ENCODE results near the gene MTA2. TPM values are rescaled to one million over a fixed set of nuclear protein-coding genes. Genes with fewer than 3 reads are reported as not detected.

The MTA2 gene
- total RNA-seq (2022; extraction: Qiagen RNA extraction; ENCODE audit: low read depth) = 85.5 to 90.4 TPM (median 87.7 TPM) in 5 replicates

GRCh38 chr11:62601372-62602140 is at the start of gene MTA2:
Gene MTA2, minus strand, starts transcription at chr11:62601865. Its CDS starts 415 bp downstream, at chr11:62601450.

GRCh38 chr11:62645946-62646824 is 44.5 kb upstream of the MTA2 start, which contains the start of gene GANAB:
Gene GANAB, minus strand, starts transcription at chr11:62646613. Its CDS starts 14 bp downstream, at chr11:62646599.

GRCh38 chr11:62621567-62622470 is 20.2 kb upstream of the MTA2 start, which contains the start of gene B3GAT3:
Gene B3GAT3, minus strand, starts transcription at chr11:62621986. Its CDS starts 39 bp downstream, at chr11:62621947.

GRCh38 chr11:62612366-62613290 is 11.0 kb upstream of the MTA2 start, which contains the start of the genes EML3 and ROM1:
Gene EML3, minus strand, starts transcription at chr11:62612775. Its CDS starts 318 bp downstream, at chr11:62612457.
Gene ROM1, plus strand, starts transcription at chr11:62613257. Its CDS starts 25 bp downstream, at chr11:62613282.

GRCh38 chr11:62591448-62592145 is 10.1 kb downstream of the MTA2 start, which contains the start of gene TUT1:
Gene TUT1, minus strand, starts transcription at chr11:62591523. Its CDS starts 38 bp downstream, at chr11:62591485.

GRCh38 chr11:62573592-62574362 is 27.9 kb downstream of the MTA2 start, which contains the start of gene EEF1G:
Gene EEF1G, minus strand, starts transcription at chr11:62573891. Its CDS starts 49 bp downstream, at chr11:62573842.

GRCh38 chr11:62546244-62546928 is 55.3 kb downstream of the MTA2 start, which contains the start of gene AHNAK:
Gene AHNAK, minus strand, starts transcription at chr11:62546806. Its CDS starts 10,708 bp downstream, at chr11:62536098.

Other genes with a start within 250 kb of the MTA2 start
- gene SCGB1A1, start 182.8 kb downstream of the MTA2 start, total RNA-seq (2022; extraction: Qiagen RNA extraction; ENCODE audit: low read depth) = not detected in 5 replicates
- gene AHNAK, start 55.1 kb downstream of the MTA2 start, total RNA-seq (2022; extraction: Qiagen RNA extraction; ENCODE audit: low read depth) = 153 to 206 TPM (median 176 TPM) in 5 replicates
- 1,810 to 2,054 TPM (median 1,998 TPM) in 5 replicates for gene EEF1G, start 28.0 kb downstream of the MTA2 start, total RNA-seq (2022; extraction: Qiagen RNA extraction; ENCODE audit: low read depth)
- gene TUT1, start 10.3 kb downstream of the MTA2 start, total RNA-seq (2022; extraction: Qiagen RNA extraction; ENCODE audit: low read depth) = 12.6 to 16.4 TPM (median 14.7 TPM) in 5 replicates
- gene EML3, start 10.9 kb upstream of the MTA2 start, total RNA-seq (2022; extraction: Qiagen RNA extraction; ENCODE audit: low read depth) = 17.7 to 28.3 TPM (median 25.4 TPM) in 5 replicates
- gene ROM1, start 11.4 kb upstream of the MTA2 start, total RNA-seq (2022; extraction: Qiagen RNA extraction; ENCODE audit: low read depth) = 2.2 to 4.7 TPM (median 4.0 TPM) in 5 replicates
- gene B3GAT3, start 20.1 kb upstream of the MTA2 start, total RNA-seq (2022; extraction: Qiagen RNA extraction; ENCODE audit: low read depth) = 43.0 to 56.7 TPM (median 55.6 TPM) in 5 replicates
- 243 to 281 TPM (median 269 TPM) in 5 replicates for gene GANAB, start 44.7 kb upstream of the MTA2 start, total RNA-seq (2022; extraction: Qiagen RNA extraction; ENCODE audit: low read depth)
- 16.8 to 22.4 TPM (median 21.8 TPM) in 5 replicates for gene INTS5, start 51.4 kb upstream of the MTA2 start, total RNA-seq (2022; extraction: Qiagen RNA extraction; ENCODE audit: low read depth)
- 136 to 160 TPM (median 145 TPM) in 5 replicates for gene C11orf98, start 63.3 kb upstream of the MTA2 start, total RNA-seq (2022; extraction: Qiagen RNA extraction; ENCODE audit: low read depth)
- gene CSKMT, start 63.4 kb upstream of the MTA2 start, total RNA-seq (2022; extraction: Qiagen RNA extraction; ENCODE audit: low read depth) = 11.7 to 17.3 TPM (median 13.5 TPM) in 5 replicates
- 23.9 to 36.7 TPM (median 32.9 TPM) in 5 replicates for gene UQCC3, start 69.8 kb upstream of the MTA2 start, total RNA-seq (2022; extraction: Qiagen RNA extraction; ENCODE audit: low read depth)
- gene LBHD1, start 70.4 kb upstream of the MTA2 start, total RNA-seq (2022; extraction: Qiagen RNA extraction; ENCODE audit: low read depth) = 4.0 to 5.2 TPM (median 5.0 TPM) in 5 replicates
- gene UBXN1, start 77.2 kb upstream of the MTA2 start, total RNA-seq (2022; extraction: Qiagen RNA extraction; ENCODE audit: low read depth) = 113 to 129 TPM (median 124 TPM) in 5 replicates
- gene LRRN4CL, start 87.7 kb upstream of the MTA2 start, total RNA-seq (2022; extraction: Qiagen RNA extraction; ENCODE audit: low read depth) = 0.08 to 0.12 TPM (median 0.10 TPM) in 3 of 5 replicates, not detected in the others
- gene BSCL2, start 105.6 kb upstream of the MTA2 start, total RNA-seq (2022; extraction: Qiagen RNA extraction; ENCODE audit: low read depth) = 55.9 to 81.0 TPM (median 72.4 TPM) in 5 replicates
- gene GNG3, start 105.8 kb upstream of the MTA2 start, total RNA-seq (2022; extraction: Qiagen RNA extraction; ENCODE audit: low read depth) = 0.08 TPM in 1 of 5 replicates, not detected in the others
- 37.0 to 43.4 TPM (median 42.3 TPM) in 5 replicates for gene HNRNPUL2, start 125.6 kb upstream of the MTA2 start, total RNA-seq (2022; extraction: Qiagen RNA extraction; ENCODE audit: low read depth)
- gene TTC9C, start 126.6 kb upstream of the MTA2 start, total RNA-seq (2022; extraction: Qiagen RNA extraction; ENCODE audit: low read depth) = 32.4 to 38.1 TPM (median 35.4 TPM) in 5 replicates
- 0.97 to 2.2 TPM (median 1.4 TPM) in 5 replicates for gene ZBTB3, start 152.3 kb upstream of the MTA2 start, total RNA-seq (2022; extraction: Qiagen RNA extraction; ENCODE audit: low read depth)
- gene POLR2G, start 159.7 kb upstream of the MTA2 start, total RNA-seq (2022; extraction: Qiagen RNA extraction; ENCODE audit: low read depth) = 164 to 200 TPM (median 184 TPM) in 5 replicates
- gene TAF6L, start 169.5 kb upstream of the MTA2 start, total RNA-seq (2022; extraction: Qiagen RNA extraction; ENCODE audit: low read depth) = 13.6 to 17.9 TPM (median 16.1 TPM) in 5 replicates
- 67.5 to 93.2 TPM (median 88.1 TPM) in 5 replicates for gene TMEM179B, start 185.5 kb upstream of the MTA2 start, total RNA-seq (2022; extraction: Qiagen RNA extraction; ENCODE audit: low read depth)
- 19.1 to 31.3 TPM (median 28.3 TPM) in 5 replicates for gene TMEM223, start 190.1 kb upstream of the MTA2 start, total RNA-seq (2022; extraction: Qiagen RNA extraction; ENCODE audit: low read depth)
- 48.0 to 61.2 TPM (median 57.6 TPM) in 5 replicates for gene NXF1, start 203.6 kb upstream of the MTA2 start, total RNA-seq (2022; extraction: Qiagen RNA extraction; ENCODE audit: low read depth)
- 19.8 to 29.3 TPM (median 27.5 TPM) in 5 replicates for gene STX5, start 230.2 kb upstream of the MTA2 start, total RNA-seq (2022; extraction: Qiagen RNA extraction; ENCODE audit: low read depth)
- gene TEX54, start 231.0 kb upstream of the MTA2 start, total RNA-seq (2022; extraction: Qiagen RNA extraction; ENCODE audit: low read depth) = not detected in 5 replicates
- gene WDR74, start 237.7 kb upstream of the MTA2 start, total RNA-seq (2022; extraction: Qiagen RNA extraction; ENCODE audit: low read depth) = 74.7 to 85.8 TPM (median 82.6 TPM) in 5 replicates

Data from A549 treated with CpdA at 1 μM for 4 hours (cell line).